ENCODE measurements around the gene ANXA8.

The ANXA8 gene

GRCh38 chr10:47454008-47454779 is 29.7 kb downstream of the ANXA8 start:
- Histone ChIP-seq H3K4me1 (no peaks in the 10 kb centered on the region), H3K4me3 (ENCODE audit: low read depth, low read length) (no peak overlapping the region), H3K27me3 (no peaks in the 10 kb centered on the region), H3K9me3 (no peaks in the 10 kb centered on the region), H3K36me3 (no peaks in the 10 kb centered on the region)
- DNase-seq, result no peak
- TF ChIP-seq, protein P1, sequence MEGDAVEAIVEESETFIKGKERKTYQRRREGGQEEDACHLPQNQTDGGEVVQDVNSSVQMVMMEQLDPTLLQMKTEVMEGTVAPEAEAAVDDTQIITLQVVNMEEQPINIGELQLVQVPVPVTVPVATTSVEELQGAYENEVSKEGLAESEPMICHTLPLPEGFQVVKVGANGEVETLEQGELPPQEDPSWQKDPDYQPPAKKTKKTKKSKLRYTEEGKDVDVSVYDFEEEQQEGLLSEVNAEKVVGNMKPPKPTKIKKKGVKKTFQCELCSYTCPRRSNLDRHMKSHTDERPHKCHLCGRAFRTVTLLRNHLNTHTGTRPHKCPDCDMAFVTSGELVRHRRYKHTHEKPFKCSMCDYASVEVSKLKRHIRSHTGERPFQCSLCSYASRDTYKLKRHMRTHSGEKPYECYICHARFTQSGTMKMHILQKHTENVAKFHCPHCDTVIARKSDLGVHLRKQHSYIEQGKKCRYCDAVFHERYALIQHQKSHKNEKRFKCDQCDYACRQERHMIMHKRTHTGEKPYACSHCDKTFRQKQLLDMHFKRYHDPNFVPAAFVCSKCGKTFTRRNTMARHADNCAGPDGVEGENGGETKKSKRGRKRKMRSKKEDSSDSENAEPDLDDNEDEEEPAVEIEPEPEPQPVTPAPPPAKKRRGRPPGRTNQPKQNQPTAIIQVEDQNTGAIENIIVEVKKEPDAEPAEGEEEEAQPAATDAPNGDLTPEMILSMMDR (IDR thresholded peaks at IDR 0.05; ENCODE audit: low read depth, low read length), result no peak

DNA sequence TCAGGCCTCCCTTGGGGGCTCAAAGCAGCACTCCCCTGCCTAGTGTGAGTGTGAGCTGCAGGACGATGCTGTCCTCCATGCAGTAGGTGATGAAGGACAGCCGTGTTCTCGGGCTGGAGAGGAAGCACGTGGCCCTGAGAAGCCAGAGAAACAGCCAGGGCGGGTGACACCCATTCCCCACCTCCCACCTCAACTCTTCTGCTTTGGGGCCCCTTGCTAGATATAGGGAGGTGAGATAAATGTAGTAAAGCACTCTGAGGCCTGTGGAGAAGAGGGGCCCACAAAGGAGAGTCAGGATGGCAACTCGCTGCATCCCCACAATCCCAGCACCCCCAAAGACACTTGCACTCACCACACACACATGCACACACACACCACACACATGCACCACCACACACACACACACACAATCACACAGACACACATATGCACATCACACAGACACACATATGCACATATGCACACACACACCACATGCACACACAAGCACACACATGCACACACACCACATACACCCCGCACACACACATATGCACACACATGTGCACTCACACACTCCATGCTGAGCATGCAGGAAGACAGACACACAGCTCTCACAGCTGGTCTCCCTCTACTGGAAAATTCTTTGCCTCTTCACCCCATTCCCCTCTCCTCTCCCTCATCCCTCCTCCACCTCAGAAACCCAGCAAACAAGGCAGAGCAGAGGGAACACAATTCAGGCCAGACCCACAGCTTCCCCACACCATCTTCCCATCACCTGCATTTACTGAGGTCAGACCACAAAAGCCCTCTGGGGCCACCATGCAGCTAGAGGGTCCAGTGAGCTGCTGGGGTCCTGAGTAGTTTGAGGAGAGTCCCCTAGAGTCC is 30.5 kb downstream of the ANXA8 start:
- H3K4me1 ChIP-seq, result no peaks in the 10 kb centered on the region
- DNase-seq, result no peak

DNA sequence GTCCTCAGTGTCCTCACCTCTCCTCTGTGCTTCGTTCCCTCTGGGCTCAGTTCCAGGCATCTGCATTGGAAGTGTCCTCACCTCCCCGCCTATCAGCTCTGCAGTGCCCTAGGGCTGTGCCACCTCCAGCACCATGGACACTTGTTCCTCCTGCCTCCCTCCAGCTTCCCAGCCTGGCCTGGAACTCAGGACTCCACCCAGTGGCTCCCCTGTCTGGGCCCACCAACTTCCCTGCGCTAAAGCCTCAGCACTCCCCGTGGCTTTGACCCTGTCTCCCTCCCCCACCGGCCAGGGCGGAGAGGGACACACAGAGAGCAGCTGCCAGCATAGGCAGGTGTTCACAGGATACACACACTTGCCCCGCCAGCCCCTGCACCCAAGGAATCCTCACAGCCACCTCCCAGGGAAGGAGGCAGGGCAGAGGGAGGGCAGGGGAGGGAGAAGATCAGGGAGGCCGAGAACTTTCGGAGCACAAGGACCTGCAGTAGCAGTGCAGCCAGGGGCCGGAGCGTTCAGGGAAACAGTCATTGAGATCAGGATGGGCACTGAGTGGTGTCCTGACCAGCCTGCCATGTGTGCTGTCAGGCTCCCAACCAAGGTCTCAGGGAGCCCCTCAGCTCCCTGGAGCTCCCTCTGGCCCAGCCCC is 31.3 kb downstream of the ANXA8 start:
- H3K27me3 ChIP-seq, result no peaks in the 10 kb centered on the region
- no peaks in the 10 kb centered on the region for H3K36me3 ChIP-seq
- H3K9me3 ChIP-seq, result no peaks in the 10 kb centered on the region
- no peak for DNase-seq
- H3K4me3 ChIP-seq (ENCODE audit: low read depth, low read length), result no peak overlapping the region
- H3K4me1 ChIP-seq, result no peaks in the 10 kb centered on the region
- TF ChIP-seq, protein P1 (IDR thresholded peaks at IDR 0.05; ENCODE audit: low read depth, low read length), result no peak

More for the DNA sequence above, 30.5 kb downstream of the ANXA8 start:
- TF ChIP-seq, protein P1 (IDR thresholded peaks at IDR 0.05; ENCODE audit: low read depth, low read length), result no peak
- H3K4me3 ChIP-seq (ENCODE audit: low read depth, low read length), result no peak overlapping the region
- no peaks in the 10 kb centered on the region for H3K36me3 ChIP-seq
- no peaks in the 10 kb centered on the region for H3K27me3 ChIP-seq
- H3K9me3 ChIP-seq, result no peaks in the 10 kb centered on the region

GRCh38 chr10:47451998-47452494 is 31.9 kb downstream of the ANXA8 start:
- DNase-seq, result no peak
- H3K4me3 ChIP-seq (ENCODE audit: low read depth, low read length), result no peak overlapping the region
- TF ChIP-seq, protein P1 (IDR thresholded peaks at IDR 0.05; ENCODE audit: low read depth, low read length), result no peak
- no peaks in the 10 kb centered on the region for H3K27me3 ChIP-seq
- no peaks in the 10 kb centered on the region for H3K4me1 ChIP-seq
- H3K36me3 ChIP-seq, result no peaks in the 10 kb centered on the region
- no peaks in the 10 kb centered on the region for H3K9me3 ChIP-seq

DNA sequence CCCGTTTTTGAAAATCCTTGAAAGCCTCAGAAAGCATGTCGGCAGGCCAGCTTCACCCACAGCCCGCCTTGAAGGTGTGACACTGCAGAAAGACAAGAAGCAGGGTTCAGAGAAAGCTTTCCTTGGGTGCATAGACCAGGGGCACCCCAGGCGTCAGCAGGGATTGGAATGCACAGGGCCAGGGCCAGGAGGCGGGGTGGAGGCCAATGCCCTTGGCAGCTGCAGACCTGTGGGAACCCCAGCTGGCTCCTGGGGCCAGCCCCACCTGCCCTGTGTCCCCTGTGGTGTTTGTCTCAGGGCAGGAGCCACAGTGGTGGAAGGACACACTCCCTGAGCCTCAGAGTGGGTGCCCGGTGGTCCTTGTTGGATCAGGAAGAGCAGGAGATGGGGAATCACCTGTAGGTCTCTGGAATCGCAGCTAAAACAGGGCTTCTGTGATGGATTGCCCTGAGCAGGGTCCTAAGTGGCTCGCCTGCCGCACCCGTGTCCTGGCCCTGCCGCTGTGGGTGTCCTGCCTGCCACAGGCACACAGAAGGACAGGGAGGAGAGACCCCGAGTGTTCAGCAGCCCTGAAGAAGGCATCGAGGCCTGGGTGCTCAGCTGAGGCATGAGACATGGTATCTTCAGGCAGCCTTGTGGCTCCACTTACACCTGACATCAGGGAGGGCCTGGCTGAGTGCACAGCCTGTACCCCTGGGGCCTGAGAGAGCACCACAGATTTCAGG is 32.5 kb downstream of the ANXA8 start:
- DNase-seq, result no peak
- Histone ChIP-seq H3K4me3 (ENCODE audit: low read depth, low read length) (no peak overlapping the region), H3K9me3 (no peaks in the 10 kb centered on the region), H3K4me1 (no peaks in the 10 kb centered on the region), H3K36me3 (no peaks in the 10 kb centered on the region), H3K27me3 (no peaks in the 10 kb centered on the region)
- TF ChIP-seq, protein P1 (IDR thresholded peaks at IDR 0.05; ENCODE audit: low read depth, low read length), result no peak
